Activated CD4-positive, alpha-beta memory T cell treated with anti-CD3 and anti-CD28 coated beads for 36 hours (primary cell): ENCODE data around the gene MICA. TPM values are rescaled to one million over a fixed set of nuclear protein-coding genes. Genes with fewer than 3 reads are reported as not detected.
"Not testable (repeated sequence)": the region's sequence is repeated elsewhere in the genome, so short reads cannot be mapped to it uniquely, and the experiment has no call there.

Experiments
- CTCF ChIA-PET: fragments of 350-600 bp; sonication (Branson Sonifier 250); formaldehyde crosslinking; loops from one replicate; lab custom pipeline; 2021; ENCODE audit warnings: antibody characterized with exemption, inconsistent platforms; lab: Charles Lee
- POLR2A ChIA-PET: fragments of 350-600 bp; sonication (Branson Sonifier 250); formaldehyde crosslinking; loops from one replicate; lab custom pipeline; 2021; ENCODE audit warnings: antibody characterized with exemption; lab: Charles Lee
- DNase-seq: peaks from one replicate; pipeline ENCODE4 v3.0.0-alpha.2; 2020
- H3K27ac Mint-ChIP-seq: one replicate; pipeline ENCODE4 v1.8.0; 2021; ENCODE audit warnings: mixed read lengths
- H3K27me3 Mint-ChIP-seq: one replicate; pipeline ENCODE4 v1.8.0; 2021; ENCODE audit warnings: mixed read lengths
- H3K36me3 Mint-ChIP-seq: one replicate; pipeline ENCODE4 v1.8.0; 2021; ENCODE audit warnings: mixed read lengths
- H3K4me1 Mint-ChIP-seq: one replicate; pipeline ENCODE4 v1.8.0; 2021; ENCODE audit warnings: low read depth, mixed read lengths
- H3K4me3 Mint-ChIP-seq: one replicate; pipeline ENCODE4 v1.8.0; 2021; ENCODE audit warnings: mild to moderate bottlenecking, mixed read lengths
- H3K9me3 Mint-ChIP-seq: one replicate; pipeline ENCODE4 v1.8.0; 2021; ENCODE audit warnings: mixed read lengths
- intact Hi-C: fragments of 100-400 bp; cut with micrococcal nuclease; formaldehyde crosslinking; loops from one replicate; pipeline ENCODE4 v1.15.1; 2023
- total RNA-seq, 2 experiments: library from RNA; stranded (reverse); gene quantifications; one replicate each; pipeline ENCODE4 v1.2.3, GENCODE V29; 2021

Gene MICA
- total RNA-seq, 2 experiments from 2014 or later = 7.1 to 8.6 TPM

- peaks cover 26% of the 10 kb centered on the region for H3K27me3 Mint-ChIP-seq
- H3K4me3 Mint-ChIP-seq = no peak overlapping the region
- DNase-seq = no peak
- H3K9me3 Mint-ChIP-seq = peaks cover 6% of the 10 kb centered on the region
- peaks cover 6% of the 10 kb centered on the region for H3K4me1 Mint-ChIP-seq
- intact Hi-C loops = no loop called here
- CTCF ChIA-PET = interaction anchor here (1.7 kb wide), 1 partner anchor 38 kb away, joined by 4 read pairs; no protein-coding TSS in a partner anchor
- H3K36me3 Mint-ChIP-seq = peaks cover 1% of the 10 kb centered on the region
- POLR2A ChIA-PET = no interaction called here
- H3K27ac Mint-ChIP-seq = no peak overlapping the region
Observed at GRCh38 chr6:31438222-31438621, 34.8 kb downstream of the MICA start.

- H3K27me3 Mint-ChIP-seq = peaks cover 26% of the 10 kb centered on the region
- ChIA-PET POLR2A (no interaction called here), CTCF (interaction anchor here (0.6 to 1.7 kb wide), 4 partner anchors 10 to 669 kb away, joined by 3 to 5 read pairs (median 4); no protein-coding TSS in a partner anchor)
- H3K36me3 Mint-ChIP-seq = peaks cover 1% of the 10 kb centered on the region
- H3K27ac Mint-ChIP-seq = no peak overlapping the region
- H3K4me1 Mint-ChIP-seq = peaks cover 6% of the 10 kb centered on the region
- intact Hi-C loops = no loop called here
- H3K4me3 Mint-ChIP-seq = no peak overlapping the region
- DNase-seq = no peak
- H3K9me3 Mint-ChIP-seq = peaks cover 6% of the 10 kb centered on the region
Observed at GRCh38 chr6:31438677-31439076, 35.3 kb downstream of the MICA start.

- Mint-ChIP-seq H3K27me3 (peaks cover 32% of the 10 kb centered on the region), H3K9me3 (peaks cover 6% of the 10 kb centered on the region), H3K4me3 (no peak overlapping the region), H3K4me1 (peaks cover 6% of the 10 kb centered on the region), H3K36me3 (peaks cover 1% of the 10 kb centered on the region), H3K27ac (no peak overlapping the region)
- POLR2A ChIA-PET = interaction anchor here (0.6 kb wide), 1 partner anchor 843 kb away, joined by 4 read pairs; no protein-coding TSS in a partner anchor
- CTCF ChIA-PET = interaction anchor here (0.6 to 2.2 kb wide), 17 partner anchors 10 to 528 kb away, joined by 3 to 79 read pairs (median 5); partner anchors contain the start of genes MICA and VARS2
- intact Hi-C loops = loop anchor here (1.0 kb wide), 2 partner anchors 22 to 44 kb away; no protein-coding TSS in a partner anchor
- DNase-seq = peak; percentile 88
Observed at GRCh38 chr6:31441365-31442267, 38.2 kb downstream of the MICA start.

DNA sequence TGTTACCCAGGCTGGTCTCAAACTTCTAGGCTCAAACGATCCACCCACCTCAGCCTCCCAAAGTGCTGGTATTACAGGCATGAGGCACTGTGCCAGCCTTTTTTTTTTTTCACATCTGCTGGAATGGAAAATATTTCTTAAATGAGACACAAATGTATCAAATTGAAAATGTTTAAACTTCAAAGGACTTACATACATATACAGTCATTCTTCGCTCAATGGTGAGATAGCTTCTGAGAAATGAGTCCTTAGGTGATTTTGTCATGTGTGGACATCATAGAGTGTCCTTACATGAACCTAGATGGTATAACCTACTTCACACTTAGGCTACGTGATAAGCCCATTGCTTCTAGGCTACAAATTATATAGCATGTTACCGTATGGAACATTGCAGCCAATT is 43.1 kb downstream of the MICA start:
- ChIA-PET POLR2A (no interaction called here), CTCF (no interaction called here)
- Mint-ChIP-seq H3K9me3 (no peaks in the 10 kb centered on the region), H3K4me1 (peaks cover 5% of the 10 kb centered on the region), H3K27ac (no peak overlapping the region), H3K27me3 (peaks cover 14% of the 10 kb centered on the region), H3K36me3 (no peaks in the 10 kb centered on the region), H3K4me3 (no peak overlapping the region)
- no peak for DNase-seq
- intact Hi-C loops = no loop called here

GRCh38 chr6:31446999-31447789 is 43.8 kb downstream of the MICA start:
- H3K36me3 Mint-ChIP-seq, intact Hi-C loops, CTCF ChIA-PET, H3K4me1 Mint-ChIP-seq, DNase-seq, H3K4me3 Mint-ChIP-seq, H3K27ac Mint-ChIP-seq, H3K9me3 Mint-ChIP-seq, POLR2A ChIA-PET: not testable (repeated sequence)
- peaks cover 13% of the 10 kb centered on the region for H3K27me3 Mint-ChIP-seq

DNA sequence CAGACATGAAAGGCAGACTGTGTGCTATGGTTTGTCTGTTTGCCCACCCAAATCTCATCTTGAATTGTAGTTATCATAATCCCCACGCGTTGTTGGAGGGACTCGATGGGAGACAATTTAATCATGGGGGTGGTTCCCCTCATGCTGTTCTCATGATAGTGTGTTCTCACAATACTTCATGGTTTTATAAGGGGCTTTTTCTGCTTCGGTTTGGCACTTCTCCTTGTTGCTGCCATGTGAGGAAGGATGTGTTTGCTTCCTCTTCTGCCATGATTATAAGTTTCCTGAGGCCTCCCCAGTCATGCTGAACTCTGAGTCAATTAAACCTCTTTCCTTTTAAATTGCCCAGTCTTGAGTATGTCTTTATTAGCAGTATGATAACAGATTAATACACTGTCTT is 47.4 kb downstream of the MICA start:
- no peak overlapping the region for H3K4me3 Mint-ChIP-seq
- intact Hi-C loops = no loop called here
- no peaks in the 10 kb centered on the region for H3K36me3 Mint-ChIP-seq
- H3K27me3 Mint-ChIP-seq = peaks cover 7% of the 10 kb centered on the region
- ChIA-PET CTCF (no interaction called here), POLR2A (no interaction called here)
- H3K27ac Mint-ChIP-seq = no peak overlapping the region
- peaks cover 5% of the 10 kb centered on the region for H3K9me3 Mint-ChIP-seq
- DNase-seq = no peak
- H3K4me1 Mint-ChIP-seq = no peaks in the 10 kb centered on the region

GRCh38 chr6:31452859-31453258 is 49.5 kb downstream of the MICA start:
- no peak for DNase-seq
- intact Hi-C loops = no loop called here
- peaks cover 9% of the 10 kb centered on the region for H3K9me3 Mint-ChIP-seq
- no peak overlapping the region for H3K4me3 Mint-ChIP-seq
- no peaks in the 10 kb centered on the region for H3K4me1 Mint-ChIP-seq
- ChIA-PET POLR2A (interaction anchor here (1.7 kb wide), 1 partner anchor 10 kb away, joined by 4 read pairs; no protein-coding TSS in a partner anchor), CTCF (interaction anchor here (1.0 to 1.6 kb wide), 2 partner anchors 10 to 11 kb away, joined by 4 to 6 read pairs; no protein-coding TSS in a partner anchor)
- peaks cover 7% of the 10 kb centered on the region for H3K27me3 Mint-ChIP-seq
- H3K27ac Mint-ChIP-seq = no peak overlapping the region
- H3K36me3 Mint-ChIP-seq = no peaks in the 10 kb centered on the region

DNA sequence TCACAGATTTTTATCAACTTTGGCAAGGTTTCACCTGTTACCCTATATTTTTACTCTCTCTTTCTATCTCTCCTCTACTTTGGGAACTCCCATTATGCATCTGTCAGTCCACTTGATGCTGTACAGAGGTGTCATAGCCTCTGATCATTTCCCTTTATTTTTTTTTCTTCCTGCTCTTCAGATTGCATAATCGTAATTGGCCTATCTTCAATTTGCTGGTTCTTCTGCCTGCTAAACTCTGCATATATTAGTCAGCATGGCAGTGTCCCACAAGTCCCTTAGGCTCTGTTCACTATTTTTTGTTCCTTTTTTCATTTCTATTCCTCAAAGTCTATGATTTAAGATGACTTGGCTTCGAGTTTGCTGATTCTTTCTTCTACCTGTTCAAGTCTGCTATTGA is 49.9 kb downstream of the MICA start:
- Mint-ChIP-seq H3K27me3 (peaks cover 7% of the 10 kb centered on the region), H3K4me3 (no peak overlapping the region), H3K36me3 (no peaks in the 10 kb centered on the region), H3K27ac (no peak overlapping the region), H3K9me3 (peaks cover 9% of the 10 kb centered on the region), H3K4me1 (no peaks in the 10 kb centered on the region)
- intact Hi-C loops = no loop called here
- no peak for DNase-seq
- POLR2A ChIA-PET = no interaction called here
- CTCF ChIA-PET = interaction anchor here (1.6 kb wide), 1 partner anchor 11 kb away, joined by 6 read pairs; no protein-coding TSS in a partner anchor

- peaks cover 20% of the 10 kb centered on the region for H3K36me3 Mint-ChIP-seq
- H3K9me3 Mint-ChIP-seq, H3K27ac Mint-ChIP-seq, CTCF ChIA-PET, POLR2A ChIA-PET, H3K27me3 Mint-ChIP-seq, H3K4me3 Mint-ChIP-seq, DNase-seq, intact Hi-C loops: not testable (repeated sequence)
- peaks cover 25% of the 10 kb centered on the region for H3K4me1 Mint-ChIP-seq
Observed at GRCh38 chr6:31459864-31460263, 56.5 kb downstream of the MICA start.

- Mint-ChIP-seq H3K9me3 (peaks cover 3% of the 10 kb centered on the region), H3K4me1 (peaks cover 31% of the 10 kb centered on the region), H3K4me3 (no peak overlapping the region), H3K27ac (no peak overlapping the region), H3K27me3 (no peaks in the 10 kb centered on the region), H3K36me3 (peaks cover 26% of the 10 kb centered on the region)
- intact Hi-C loops = no loop called here
- no peak for DNase-seq
- ChIA-PET CTCF (no interaction called here), POLR2A (no interaction called here)
Observed at GRCh38 chr6:31460361-31461025, 57.1 kb downstream of the MICA start.
